Mesendoderm (in vitro differentiated cells): ENCODE measurements around the gene ZNF565.
"Not testable (repeated sequence)": the region's sequence is repeated elsewhere in the genome, so short reads cannot be mapped to it uniquely, and the experiment has no call there.

Experiments
- DNase-seq: peaks from one replicate; pipeline ENCODE4 v3.0.0; 2013
- H2AK5ac ChIP-seq: 2 replicates; pipeline ENCODE4 v1.6.1; 2013; ENCODE audit warnings: low read length, inconsistent platforms
- H2BK120ac ChIP-seq: 2 replicates; pipeline ENCODE4 v1.6.1; 2013; ENCODE audit warnings: low read depth, mild to moderate bottlenecking, low read length, moderate library complexity, mixed read lengths
- H2BK15ac ChIP-seq: replicated peaks from 2 replicates; pipeline ENCODE4 v1.6.1; 2013; ENCODE audit warnings: low read depth, mild to moderate bottlenecking, moderate library complexity
- H2BK5ac ChIP-seq: 2 replicates; pipeline ENCODE4 v1.6.1; 2013; ENCODE audit warnings: low read length, inconsistent platforms
- H3K18ac ChIP-seq: 2 replicates; pipeline ENCODE4 v1.6.1; 2013; ENCODE audit warnings: mild to moderate bottlenecking, low read length, mixed read lengths
- H3K23ac ChIP-seq: one replicate; pipeline ENCODE4 v1.6.1; 2013; ENCODE audit warnings: low read length
- H3K27ac ChIP-seq: 2 replicates; pipeline ENCODE4 v1.5.1; 2013; ENCODE audit warnings: low read depth, mild to moderate bottlenecking, inconsistent platforms, low read length, moderate library complexity
- H3K27me3 ChIP-seq: 2 replicates; pipeline ENCODE4 v1.6.1; 2013; ENCODE audit warnings: low read length, control low read depth, mild to moderate bottlenecking, inconsistent platforms; ENCODE audit not compliant: insufficient read depth, poor library complexity
- H3K36me3 ChIP-seq: 2 replicates; pipeline ENCODE4 v1.6.1; 2013; ENCODE audit warnings: low read length, inconsistent platforms; ENCODE audit not compliant: control insufficient read depth, insufficient read depth
- H3K4ac ChIP-seq: one replicate; pipeline ENCODE4 v1.6.1; 2013; ENCODE audit warnings: low read depth, mild to moderate bottlenecking, low read length, moderate library complexity
- H3K4me1 ChIP-seq: 2 replicates; pipeline ENCODE4 v1.6.1; 2013; ENCODE audit warnings: low read depth, low read length, inconsistent platforms; ENCODE audit not compliant: control insufficient read depth
- H3K4me2 ChIP-seq: 2 replicates; pipeline ENCODE4 v1.6.1; 2013; ENCODE audit warnings: low read length
- H3K4me3 ChIP-seq: 2 replicates; pipeline ENCODE4 v1.5.1; 2013; ENCODE audit warnings: mild to moderate bottlenecking, low read length
- H3K56ac ChIP-seq: one replicate; pipeline ENCODE4 v1.6.1; 2013; ENCODE audit warnings: low read length
- H3K79me1 ChIP-seq: 2 replicates; pipeline ENCODE4 v1.6.1; 2013; ENCODE audit warnings: low read length, inconsistent platforms
- H3K79me2 ChIP-seq: 2 replicates; pipeline ENCODE4 v1.6.1; 2013; ENCODE audit warnings: mild to moderate bottlenecking, low read length; ENCODE audit not compliant: control insufficient read depth, insufficient read depth
- H3K9ac ChIP-seq: 2 replicates; pipeline ENCODE4 v1.6.1; 2013; ENCODE audit warnings: low read length, inconsistent platforms
- H4K5ac ChIP-seq: one replicate; pipeline ENCODE4 v1.6.1; 2013; ENCODE audit warnings: low read length
- H4K8ac ChIP-seq: one replicate; pipeline ENCODE4 v1.6.1; 2013; ENCODE audit warnings: low read depth, mild to moderate bottlenecking, control low read depth, low read length, moderate library complexity
- WGBS: extraction: QIAGEN DNeasy Blood & Tissue Kit; methylation state at CpG from one replicate; pipeline ENCODE4 v1.1.7; 2013; ENCODE audit warnings: low lambda C conversion rate, missing lambda C conversion rate; ENCODE audit not compliant: insufficient coverage; ENCODE audit errors: extremely low coverage; 5-methylcytosine and 5-hydroxymethylcytosine counted together

The ZNF565 gene

DNA sequence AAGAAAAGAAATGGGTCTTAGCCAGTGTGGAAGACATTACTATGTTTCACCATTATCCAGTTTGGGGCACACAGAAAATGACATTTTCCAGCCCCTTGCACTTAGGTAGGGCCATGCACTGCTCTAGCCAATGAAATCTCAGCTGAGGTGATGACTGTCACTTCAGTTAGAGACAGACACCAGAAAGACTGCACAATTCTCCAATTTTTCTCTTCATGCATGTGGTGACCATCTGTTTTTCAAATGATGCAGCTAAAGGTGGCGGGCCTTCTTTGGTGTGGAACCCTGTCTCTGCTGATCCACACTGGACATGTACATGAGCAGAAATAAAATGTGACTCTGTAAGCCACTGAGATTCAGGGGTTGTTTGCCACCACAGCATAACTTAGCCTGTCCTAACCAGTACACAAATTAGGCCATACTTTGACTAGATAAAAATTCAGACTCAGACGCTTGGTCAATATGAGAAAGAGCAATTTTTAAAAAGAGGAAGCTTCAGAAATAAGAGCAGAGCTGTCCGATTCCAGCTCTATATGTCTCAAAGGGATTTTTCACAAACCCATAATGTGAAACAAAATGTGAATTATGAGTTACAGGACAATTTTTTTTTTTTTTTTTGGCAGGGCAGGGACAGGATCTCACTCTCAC is 6.7 kb downstream of the ZNF565 start:
- Histone ChIP-seq H2BK120ac (no peak overlapping the region), H3K36me3 (no peaks in the 10 kb centered on the region), H3K27me3 (no peaks in the 10 kb centered on the region), H4K8ac (no peak overlapping the region), H2AK5ac (no peak overlapping the region), H3K56ac (no peak overlapping the region), H3K9ac (no peak overlapping the region), H3K4me2 (no peak overlapping the region), H3K79me1 (no peaks in the 10 kb centered on the region), H2BK5ac (no peak overlapping the region), H3K23ac (no peak overlapping the region), H3K79me2 (no peaks in the 10 kb centered on the region), H3K18ac (no peak overlapping the region), H3K4me1 (no peaks in the 10 kb centered on the region), H3K4ac (no peak overlapping the region), H4K5ac (no peak overlapping the region), H3K4me3 (no peak overlapping the region), H2BK15ac (no peak overlapping the region), H3K27ac (no peak overlapping the region)
- DNase-seq = no peak
- WGBS = no CpG with 5 or more reads among the region's 3 CpGs

DNA sequence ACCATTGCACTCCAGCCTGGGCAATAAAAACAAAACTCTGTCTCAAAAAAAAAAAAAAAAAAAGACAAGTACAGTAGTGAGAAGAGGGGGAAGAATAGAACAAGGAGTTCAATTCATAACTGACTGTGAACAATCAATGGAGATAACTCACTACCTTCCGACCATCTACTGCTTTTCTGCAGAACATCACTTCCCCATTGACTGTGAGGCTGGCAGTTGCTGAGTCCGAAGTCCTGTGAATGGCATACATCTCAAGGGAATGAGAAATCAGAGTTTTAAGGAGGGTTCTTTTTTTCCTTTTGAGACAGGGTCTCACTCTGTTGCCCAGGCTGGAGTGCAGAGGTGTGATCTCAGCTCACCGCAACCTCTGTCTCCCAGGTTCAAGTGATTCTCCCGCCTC is 11.2 kb downstream of the ZNF565 start:
- H2BK120ac ChIP-seq = no peak overlapping the region
- no peak overlapping the region for H2BK5ac ChIP-seq
- H3K36me3 ChIP-seq = no peaks in the 10 kb centered on the region
- no peak overlapping the region for H2AK5ac ChIP-seq
- H3K56ac ChIP-seq = no peak overlapping the region
- no peak overlapping the region for H3K4ac ChIP-seq
- H3K27me3 ChIP-seq = no peaks in the 10 kb centered on the region
- H3K79me1 ChIP-seq = no peaks in the 10 kb centered on the region
- H3K27ac ChIP-seq = no peak overlapping the region
- H2BK15ac ChIP-seq = no peak overlapping the region
- no peak overlapping the region for H4K8ac ChIP-seq
- no peak overlapping the region for H3K23ac ChIP-seq
- H3K4me1 ChIP-seq = no peaks in the 10 kb centered on the region
- H3K4me3 ChIP-seq = no peak overlapping the region
- no peak for DNase-seq
- no CpG with 5 or more reads among the region's 4 CpGs for WGBS
- no peak overlapping the region for H3K18ac ChIP-seq
- no peak overlapping the region for H3K9ac ChIP-seq
- no peaks in the 10 kb centered on the region for H3K79me2 ChIP-seq
- no peak overlapping the region for H3K4me2 ChIP-seq
- H4K5ac ChIP-seq = no peak overlapping the region

DNA sequence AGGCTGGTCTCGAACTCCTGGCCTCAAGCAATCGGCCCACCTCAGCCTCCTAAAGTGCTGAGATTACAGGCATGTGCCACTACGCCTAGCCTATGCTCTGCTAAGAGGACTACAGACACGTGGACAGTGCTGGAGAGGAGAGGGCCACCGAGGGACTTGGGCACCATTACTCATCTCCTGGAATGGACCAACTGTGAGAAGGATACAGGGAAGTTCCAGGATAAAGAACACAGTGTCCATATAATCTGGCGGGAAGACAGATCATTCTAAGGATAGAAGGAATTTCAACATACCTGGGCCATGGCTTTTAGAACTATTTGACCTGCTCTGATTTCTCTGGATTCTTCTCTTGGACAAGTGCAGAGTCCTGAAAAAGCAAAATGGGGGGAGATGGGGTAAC is 12.8 kb downstream of the ZNF565 start:
- no peaks in the 10 kb centered on the region for H3K4me1 ChIP-seq
- no peak overlapping the region for H2AK5ac ChIP-seq
- H3K4me3 ChIP-seq = no peak overlapping the region
- no CpG with 5 or more reads among the region's 6 CpGs for WGBS
- H2BK15ac ChIP-seq = no peak overlapping the region
- no peak for DNase-seq
- H4K5ac ChIP-seq = no peak overlapping the region
- H2BK5ac ChIP-seq = no peak overlapping the region
- H3K56ac ChIP-seq = no peak overlapping the region
- H3K23ac ChIP-seq = no peak overlapping the region
- H3K9ac ChIP-seq = no peak overlapping the region
- H2BK120ac ChIP-seq = no peak overlapping the region
- H4K8ac ChIP-seq = no peak overlapping the region
- no peak overlapping the region for H3K18ac ChIP-seq
- no peak overlapping the region for H3K27ac ChIP-seq
- no peaks in the 10 kb centered on the region for H3K27me3 ChIP-seq
- no peaks in the 10 kb centered on the region for H3K36me3 ChIP-seq
- no peak overlapping the region for H3K4ac ChIP-seq
- H3K79me1 ChIP-seq = no peaks in the 10 kb centered on the region
- no peaks in the 10 kb centered on the region for H3K79me2 ChIP-seq
- no peak overlapping the region for H3K4me2 ChIP-seq

DNA sequence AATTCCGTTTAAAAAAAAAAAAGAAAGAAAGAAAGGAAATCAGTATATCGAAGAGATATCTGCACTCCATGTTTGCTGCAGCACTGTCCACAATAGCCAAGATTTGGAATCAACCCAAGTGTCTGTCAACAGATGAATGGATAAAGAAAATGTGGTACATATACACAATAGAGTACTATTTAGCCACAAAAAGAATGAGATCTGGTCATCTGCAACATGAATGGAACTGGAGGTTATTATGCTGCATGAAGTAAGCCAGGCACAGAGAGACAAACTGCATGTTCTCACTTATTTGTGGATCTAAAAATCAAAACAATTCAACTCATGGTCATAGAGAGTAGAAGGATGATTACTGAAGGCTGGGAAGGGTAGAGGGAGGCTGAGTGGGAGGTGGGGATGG is 16.3 kb downstream of the ZNF565 start:
- Histone ChIP-seq H3K36me3 (no peaks in the 10 kb centered on the region), H3K27me3 (no peaks in the 10 kb centered on the region), H2BK15ac (no peak overlapping the region), H3K79me1 (no peaks in the 10 kb centered on the region), H3K23ac (no peak overlapping the region), H3K4me1 (no peaks in the 10 kb centered on the region), H3K9ac (no peak overlapping the region), H2BK120ac (no peak overlapping the region), H2BK5ac (no peak overlapping the region), H4K5ac (no peak overlapping the region), H2AK5ac (no peak overlapping the region), H3K4me2 (no peak overlapping the region), H3K4me3 (no peak overlapping the region), H3K18ac (no peak overlapping the region), H3K4ac (no peak overlapping the region), H3K27ac (no peak overlapping the region), H3K79me2 (no peaks in the 10 kb centered on the region), H3K56ac (no peak overlapping the region), H4K8ac (no peak overlapping the region)
- no peak for DNase-seq
- WGBS = no CpG with 5 or more reads among the region's 2 CpGs

DNA sequence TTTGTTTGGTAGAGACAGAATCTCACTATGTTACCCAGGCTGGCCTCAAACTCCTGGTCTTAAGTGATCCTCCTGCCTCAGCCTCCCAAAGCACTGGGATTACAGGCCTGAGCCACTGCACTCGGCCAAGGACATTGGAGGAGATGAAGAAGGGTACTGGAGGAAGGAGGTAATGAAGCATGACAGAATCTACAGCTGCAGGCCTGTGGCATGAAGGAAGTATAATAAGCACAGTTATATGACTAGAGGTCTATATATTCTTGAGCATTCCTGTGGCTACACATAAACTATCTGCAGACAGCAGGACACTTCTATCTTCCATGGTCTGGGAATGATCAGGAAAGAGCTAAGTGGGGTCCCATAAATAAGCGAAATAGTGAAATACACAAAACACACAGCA is 18.2 kb downstream of the ZNF565 start:
- no CpG with 5 or more reads among the region's 2 CpGs for WGBS
- Histone ChIP-seq H3K79me2 (no peaks in the 10 kb centered on the region), H3K79me1 (no peaks in the 10 kb centered on the region), H2BK15ac (no peak overlapping the region), H3K23ac (no peak overlapping the region), H3K27ac (no peak overlapping the region), H3K4me2 (no peak overlapping the region), H3K9ac (no peak overlapping the region), H3K4me1 (no peaks in the 10 kb centered on the region), H4K8ac (no peak overlapping the region), H3K27me3 (no peaks in the 10 kb centered on the region), H4K5ac (no peak overlapping the region), H2BK5ac (no peak overlapping the region), H3K56ac (no peak overlapping the region), H3K4me3 (no peak overlapping the region), H3K18ac (no peak overlapping the region), H3K36me3 (no peaks in the 10 kb centered on the region), H2AK5ac (no peak overlapping the region), H3K4ac (no peak overlapping the region), H2BK120ac (no peak overlapping the region)
- no peak for DNase-seq

DNA sequence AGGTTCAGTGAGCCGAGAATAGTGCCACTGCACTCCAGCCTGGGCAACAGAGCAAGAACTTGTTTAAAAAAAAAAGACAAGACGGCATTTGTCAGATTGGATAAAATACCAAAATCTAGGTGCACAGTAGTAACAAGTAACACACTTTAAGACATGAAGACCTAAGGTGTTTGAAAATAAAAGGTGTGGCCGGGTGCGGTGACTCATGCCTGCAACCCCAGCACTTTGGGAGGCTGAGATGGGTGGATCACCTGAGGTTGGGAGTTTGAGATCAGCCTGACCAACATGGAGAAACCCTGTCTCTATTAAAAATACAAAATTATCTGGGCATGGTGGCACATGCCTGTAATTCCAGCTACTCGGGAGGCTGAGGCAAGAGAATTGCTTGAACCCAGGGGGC is 27.7 kb downstream of the ZNF565 start:
- not testable (repeated sequence) for H2AK5ac ChIP-seq, H3K36me3 ChIP-seq, H3K27ac ChIP-seq, H3K4me2 ChIP-seq, H3K79me1 ChIP-seq, H2BK5ac ChIP-seq, H3K4ac ChIP-seq, H3K18ac ChIP-seq, H3K27me3 ChIP-seq, H3K79me2 ChIP-seq, H3K9ac ChIP-seq, H4K8ac ChIP-seq, H3K23ac ChIP-seq, H2BK15ac ChIP-seq, H4K5ac ChIP-seq, H3K4me1 ChIP-seq, H3K4me3 ChIP-seq, H3K56ac ChIP-seq, DNase-seq, H2BK120ac ChIP-seq
- no CpG with 5 or more reads among the region's 5 CpGs for WGBS
